Small intestine (tissue), 7 donors: ENCODE results near the gene ISCU. TPM values are rescaled to one million over a fixed set of nuclear protein-coding genes. Genes with fewer than 3 reads are reported as not detected.

Source experiments
- DNase-seq, 2 donors: peaks; one replicate each; pipeline versions ENCODE4 v3.0.0 to v3.0.0-alpha.2; 2013
- FAIRE-seq: peaks from 2 replicates; lab custom pipeline; 2012; peaks lifted over from hg19 to GRCh38; lab: Jason Lieb, UNC
- H3K27ac ChIP-seq, 3 donors: one replicate each; pipeline ENCODE4 v1.5.1; 2013; ENCODE audit warnings: low read length in 2 of 3, mild to moderate bottlenecking in 2 of 3, control low read depth in 1 of 3, inconsistent platforms in 1 of 3, low read depth in 1 of 3, moderate library complexity in 1 of 3
- H3K27me3 ChIP-seq, 3 donors: one replicate each; pipeline ENCODE4 v1.6.1; 2013; ENCODE audit warnings: low read length in 3 of 3, inconsistent platforms in 1 of 3; ENCODE audit not compliant: control insufficient read depth in 3 of 3, insufficient read depth in 3 of 3
- H3K36me3 ChIP-seq, 3 donors: one replicate each; pipeline ENCODE4 v1.6.1; 2013; ENCODE audit warnings: low read length in 3 of 3, inconsistent platforms in 1 of 3, low read depth in 1 of 3, mild to moderate bottlenecking in 1 of 3, moderate library complexity in 1 of 3; ENCODE audit not compliant: control insufficient read depth in 3 of 3, insufficient read depth in 2 of 3
- H3K4me1 ChIP-seq, 3 donors: one replicate each; pipeline ENCODE4 v1.6.1; 2013; ENCODE audit warnings: low read length in 2 of 3, inconsistent platforms in 1 of 3, low read depth in 1 of 3, mild to moderate bottlenecking in 1 of 3, moderate library complexity in 1 of 3; ENCODE audit not compliant: control insufficient read depth in 3 of 3, insufficient read depth in 2 of 3
- H3K4me3 ChIP-seq, 3 donors: one replicate each; pipeline ENCODE4 v1.5.1; 2013; ENCODE audit warnings: low read length in 3 of 3, control low read depth in 1 of 3, inconsistent platforms in 1 of 3, low read depth in 1 of 3, mild to moderate bottlenecking in 1 of 3, moderate library complexity in 1 of 3
- H3K9me3 ChIP-seq, 2 donors: one replicate each; pipeline ENCODE4 v1.6.1; 2013; ENCODE audit warnings: low read depth in 1 of 2, low read length in 1 of 2; ENCODE audit not compliant: control insufficient read depth in 2 of 2, insufficient read depth in 1 of 2
- WGBS, 3 donors: extraction: QIAGEN DNeasy Blood & Tissue Kit; methylation state at CpG; one replicate each; pipeline ENCODE4 v1.1.7; 2013; 5-methylcytosine and 5-hydroxymethylcytosine counted together
- polyA plus RNA-seq, 4 donors: library from polyadenylated mRNA; stranded (reverse) in 3 of 4; unstranded in 1 of 4; fragments of 200-250 nt in 3 of 4; fragments of 120-200 nt in 1 of 4; gene quantifications; one replicate each; pipeline versions ENCODE4 v1.2.1 to v1.2.3, GENCODE V29; 2013
- donor health status: healthy with polysubstance abuse.
- donor health status: control.
- donor health status: control.
- donor health status: Bipolar disorder and iron deficiency.
- donor health status: healthy.

ISCU gene
- polyA plus RNA-seq, 4 donors, result 102 to 178 (median 132) TPM

DNA sequence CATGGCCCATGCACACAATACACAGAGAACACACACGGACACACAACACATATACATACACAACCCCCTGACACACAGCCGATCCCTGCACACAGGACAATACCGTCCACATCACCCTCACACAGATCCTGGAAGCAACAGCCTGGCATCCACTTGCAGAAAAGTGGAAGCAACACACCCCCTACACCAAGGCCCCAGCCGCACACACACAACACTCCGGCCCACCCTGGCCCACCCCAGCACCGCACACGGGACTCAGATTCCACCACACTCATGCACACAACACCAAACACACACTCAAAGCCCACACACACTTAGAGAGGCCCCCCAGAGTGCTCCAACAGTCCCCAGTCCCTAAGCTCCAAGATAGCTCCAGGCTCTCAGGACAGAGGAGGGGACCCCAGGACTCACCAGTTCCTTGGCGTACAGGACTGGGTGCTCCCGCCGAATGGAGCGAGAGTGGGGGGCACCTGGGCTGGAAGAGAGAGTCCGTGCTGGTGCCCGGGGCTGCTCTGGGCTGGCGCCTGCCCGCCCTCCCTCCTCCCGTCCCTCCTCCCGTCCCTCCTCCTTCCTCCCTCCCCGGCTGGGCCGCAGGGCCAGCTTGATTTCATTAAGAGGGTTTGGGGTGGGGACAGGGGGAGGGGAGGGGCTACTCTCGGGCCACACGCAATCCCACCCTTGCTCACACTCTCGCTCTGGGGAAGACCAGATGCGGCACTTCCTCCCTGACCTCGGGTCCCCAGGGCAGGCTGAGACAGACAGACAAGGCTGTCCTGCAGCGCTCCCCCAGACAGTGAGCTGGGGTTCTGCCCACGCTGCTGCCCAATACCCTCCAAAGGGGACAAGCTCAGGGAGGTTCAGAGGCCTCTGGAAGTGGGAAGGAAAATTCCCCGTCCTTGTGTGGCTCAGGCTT is 35.4 kb downstream of the ISCU start, which contains the start of gene TMEM119:
Gene TMEM119, minus strand, starts transcription at position 526 of the 913 bp plus-strand sequence. CDS start 5,701 bp downstream, outside the sequence.
- H3K27ac ChIP-seq, result peak within 1 kb of the TSS in 2 of 3 donors; percentile 46 to 58
- peak in 1 of 2 donors; percentile 28 for DNase-seq
- peak within 1 kb of the TSS in 1 of 3 donors; percentile 58 for H3K4me3 ChIP-seq
- FAIRE-seq, result no peak
- no peaks in the 10 kb centered on the region for H3K27me3 ChIP-seq
- no peaks in the 10 kb centered on the region for H3K36me3 ChIP-seq
- peaks cover 0 to 3% (median 0%) of the 10 kb centered on the region in 3 donors for H3K4me1 ChIP-seq
- WGBS, 3 donors, result 43 to 49% (median 45%) methylated on average over 25 to 27 of the region's 27 CpGs
- H3K9me3 ChIP-seq, result no peaks in the 10 kb centered on the region

DNA sequence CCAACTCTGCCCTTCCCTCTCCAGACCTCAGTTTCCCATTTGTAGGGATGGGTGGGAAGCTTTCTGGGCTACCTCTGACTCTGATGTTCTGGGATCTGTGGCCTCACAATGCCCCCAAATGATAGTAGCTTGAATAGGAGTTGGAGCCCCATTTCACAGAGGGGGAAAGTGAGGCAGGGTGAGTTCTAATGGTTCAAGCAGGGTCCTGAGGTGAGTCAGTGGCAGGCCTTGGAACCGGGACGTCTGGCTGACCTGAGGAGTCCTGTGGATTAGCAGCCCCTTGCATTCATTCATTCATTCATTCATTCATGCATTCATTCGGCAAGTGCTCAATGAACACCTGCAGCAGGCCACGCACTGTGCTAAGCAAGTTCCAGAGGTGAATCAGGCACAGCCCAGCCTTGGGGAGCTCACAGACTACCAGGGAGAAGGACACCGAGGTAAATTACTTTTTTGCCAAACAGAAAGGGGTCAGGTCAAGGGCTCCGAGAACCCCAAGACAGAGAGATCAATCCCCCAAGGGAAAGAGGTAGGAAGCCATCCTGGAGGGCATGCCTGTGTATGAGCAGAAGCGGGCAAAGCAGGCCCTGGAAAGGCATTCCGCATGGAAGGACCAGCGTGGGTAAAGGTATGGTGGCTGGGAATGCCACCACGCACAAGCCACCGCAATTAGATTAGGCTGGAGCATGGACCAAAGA is 36.3 kb downstream of the ISCU start:
- H3K4me3 ChIP-seq, result peak overlapping the region in 1 of 3 donors; percentile 9
- WGBS, 3 donors, result 71 to 87% (median 80%) methylated on average over 11 of the region's 11 CpGs
- H3K27ac ChIP-seq, result peak overlapping the region in 2 of 3 donors; percentile 46 to 58
- FAIRE-seq (no peak), DNase-seq (no peak)
- H3K36me3 ChIP-seq, result no peaks in the 10 kb centered on the region
- H3K9me3 ChIP-seq, result no peaks in the 10 kb centered on the region
- H3K27me3 ChIP-seq, result no peaks in the 10 kb centered on the region
- H3K4me1 ChIP-seq, result peaks cover 0 to 3% (median 0%) of the 10 kb centered on the region in 3 donors

DNA sequence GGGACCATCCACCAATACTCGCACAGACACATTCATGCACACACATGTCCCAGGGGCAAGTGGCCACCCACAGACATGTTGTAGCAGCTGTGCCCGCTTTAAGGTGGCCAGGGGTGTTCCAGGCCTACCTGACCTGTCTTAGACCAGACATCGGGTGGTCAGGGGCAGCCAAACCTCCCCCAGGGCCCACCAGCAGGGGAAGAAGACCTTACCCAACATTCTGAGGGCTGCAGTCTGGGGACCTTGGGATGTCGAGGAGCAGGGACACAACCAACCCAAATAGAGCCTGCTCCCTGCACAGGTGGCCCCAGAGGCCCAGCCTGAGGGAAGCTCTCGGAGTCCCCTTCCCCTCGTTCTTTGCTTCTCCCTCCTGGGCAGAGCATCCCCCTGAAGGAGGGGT is 37.1 kb downstream of the ISCU start:
- no peaks in the 10 kb centered on the region for H3K36me3 ChIP-seq
- peak overlapping the region in 1 of 3 donors; percentile 42 for H3K27ac ChIP-seq
- no peaks in the 10 kb centered on the region for H3K27me3 ChIP-seq
- no peak for FAIRE-seq
- peaks cover 0 to 3% (median 0%) of the 10 kb centered on the region in 3 donors for H3K4me1 ChIP-seq
- H3K9me3 ChIP-seq, result no peaks in the 10 kb centered on the region
- no peak overlapping the region for H3K4me3 ChIP-seq
- no peak for DNase-seq
- WGBS, 3 donors, result 64 to 82% (median 68%) methylated on average over 6 of the region's 6 CpGs

DNA sequence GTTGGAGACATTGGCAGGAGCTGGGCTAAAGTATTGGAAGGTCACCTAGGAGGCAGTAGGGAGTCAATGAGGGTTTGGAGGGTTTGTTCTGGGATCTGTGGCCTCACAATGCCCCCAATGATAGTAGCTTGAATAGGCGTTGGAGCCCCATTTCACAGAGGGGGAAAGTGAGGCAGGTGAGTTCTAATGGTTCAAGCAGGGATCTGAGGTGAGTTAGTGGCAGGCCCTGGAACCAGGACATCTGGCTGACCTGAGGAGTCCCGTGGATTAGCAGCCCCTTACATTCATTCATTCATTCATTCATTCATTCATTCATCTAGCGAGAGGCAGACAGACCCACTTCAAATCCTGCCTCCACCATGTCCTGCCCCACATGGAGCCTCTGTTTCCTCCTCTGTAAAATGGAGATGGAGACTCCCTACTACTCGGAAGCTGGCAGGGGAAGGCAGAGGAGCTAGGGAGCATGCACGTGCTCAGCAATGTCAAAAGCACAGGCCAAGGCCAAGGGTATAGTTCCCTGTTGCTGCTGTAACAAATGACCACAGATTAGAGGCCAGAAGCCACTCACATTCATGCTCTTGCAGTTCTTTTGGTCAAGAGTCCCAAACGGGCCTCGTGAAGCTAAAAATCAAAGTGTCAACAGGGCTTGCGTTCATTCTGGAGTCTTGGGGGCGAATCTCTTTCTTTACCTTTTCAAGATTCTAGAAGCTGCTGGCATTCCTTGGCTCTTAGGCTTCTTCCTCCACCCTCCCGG is 37.7 kb downstream of the ISCU start:
- DNase-seq, result no peak
- no peaks in the 10 kb centered on the region for H3K36me3 ChIP-seq
- no peaks in the 10 kb centered on the region for H3K9me3 ChIP-seq
- no peak overlapping the region for H3K27ac ChIP-seq
- FAIRE-seq, result no peak
- 66 to 76% (median 68%) methylated on average over 10 of the region's 10 CpGs for WGBS, 3 donors
- H3K27me3 ChIP-seq, result no peaks in the 10 kb centered on the region
- no peak overlapping the region for H3K4me3 ChIP-seq
- H3K4me1 ChIP-seq, result peaks cover 0 to 3% (median 0%) of the 10 kb centered on the region in 3 donors

DNA sequence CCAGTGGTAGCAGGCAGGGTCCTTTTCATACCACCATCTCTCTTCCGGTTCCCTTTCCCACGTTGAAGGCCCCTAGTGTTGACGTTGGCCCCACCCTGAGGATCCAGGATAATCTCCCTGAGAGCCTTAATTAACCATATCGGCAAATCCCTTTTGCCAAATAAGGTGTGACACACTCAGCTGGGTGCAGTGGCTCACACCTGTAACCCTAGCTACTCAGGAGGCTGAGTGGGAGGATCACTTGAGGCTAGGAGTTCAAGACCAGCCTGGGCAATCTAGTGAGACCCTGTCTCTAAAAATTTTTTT is 38.3 kb downstream of the ISCU start:
- FAIRE-seq (no peak), DNase-seq (no peak)
- Histone ChIP-seq H3K27me3 (no peaks in the 10 kb centered on the region), H3K4me3 (no peak overlapping the region), H3K9me3 (no peaks in the 10 kb centered on the region), H3K27ac (no peak overlapping the region), H3K4me1 (peaks cover 0 to 3% (median 0%) of the 10 kb centered on the region in 3 donors), H3K36me3 (no peaks in the 10 kb centered on the region)
- WGBS, 3 donors, result 18 to 55% (median 19%) methylated on average over 4 of the region's 4 CpGs

DNA sequence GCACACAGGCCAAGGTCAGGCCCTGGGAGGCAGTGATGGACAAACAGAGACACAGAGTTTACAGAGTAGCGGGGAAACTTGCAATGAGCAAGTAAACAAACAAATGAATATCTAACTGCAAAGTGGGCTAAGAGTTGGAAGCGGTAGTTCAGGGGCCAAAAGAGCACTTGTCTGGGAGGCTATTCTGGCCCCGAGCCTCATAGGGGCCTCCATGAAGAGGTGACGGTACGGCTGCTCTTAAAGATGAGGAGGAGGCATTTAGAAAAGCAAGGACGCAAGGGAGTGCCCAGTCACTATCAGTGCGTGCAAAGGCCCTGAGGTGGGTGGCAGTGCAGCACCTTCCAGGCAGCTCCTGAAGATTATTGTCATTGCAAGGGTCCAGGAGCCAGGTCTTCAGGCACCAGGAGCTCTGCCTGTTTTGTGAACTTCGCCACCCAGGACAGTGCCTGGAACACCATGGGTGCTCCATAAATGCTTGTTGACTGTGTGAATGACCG is 39.9 kb downstream of the ISCU start:
- H3K27ac ChIP-seq, result no peak overlapping the region
- H3K36me3 ChIP-seq, result no peaks in the 10 kb centered on the region
- peaks cover 0 to 3% (median 0%) of the 10 kb centered on the region in 3 donors for H3K4me1 ChIP-seq
- FAIRE-seq (no peak), DNase-seq (no peak)
- no peaks in the 10 kb centered on the region for H3K27me3 ChIP-seq
- H3K4me3 ChIP-seq, result no peak overlapping the region
- no peaks in the 10 kb centered on the region for H3K9me3 ChIP-seq
- WGBS, 3 donors, result 89 to 95% (median 95%) methylated on average over 9 of the region's 9 CpGs

DNA sequence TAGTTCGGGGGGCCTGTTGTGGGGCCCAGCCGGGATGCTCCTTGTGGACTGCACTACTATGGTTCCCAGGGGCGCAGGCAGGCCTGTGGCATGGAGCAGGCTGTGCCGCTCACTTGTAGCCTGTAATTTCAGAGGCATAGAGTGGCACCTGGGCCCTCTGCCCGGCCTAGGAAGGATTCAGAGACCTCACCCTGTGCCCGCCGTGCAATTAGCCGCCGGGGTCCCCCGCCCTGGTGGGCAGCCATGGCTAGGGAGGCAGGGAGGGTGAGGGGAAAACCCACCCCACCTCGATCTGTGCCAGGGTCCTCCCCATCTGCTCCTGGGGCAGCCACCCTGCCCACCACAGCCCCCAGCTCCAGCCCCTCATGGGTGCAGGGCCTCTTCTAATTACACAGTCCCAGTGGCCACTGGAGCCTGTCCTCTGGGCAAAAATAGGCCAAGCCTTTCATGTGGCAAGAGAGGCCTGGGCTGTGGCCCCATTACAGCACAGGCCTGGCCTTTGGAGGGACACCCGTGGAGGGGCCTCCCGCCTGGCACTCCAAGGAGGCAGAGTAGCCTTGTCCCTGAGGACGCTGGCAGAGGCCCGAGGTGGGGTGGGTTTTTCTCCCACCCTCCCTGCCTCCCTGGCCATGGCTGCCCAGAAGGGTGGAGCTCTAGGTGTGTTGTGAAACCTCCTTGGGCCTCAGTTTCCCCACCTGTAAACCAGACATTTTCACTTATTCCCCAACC is 40.7 kb downstream of the ISCU start:
- Histone ChIP-seq H3K36me3 (no peaks in the 10 kb centered on the region), H3K9me3 (no peaks in the 10 kb centered on the region), H3K4me1 (peaks cover 0 to 3% (median 0%) of the 10 kb centered on the region in 3 donors), H3K27ac (no peak overlapping the region), H3K27me3 (no peaks in the 10 kb centered on the region), H3K4me3 (no peak overlapping the region)
- no peak for FAIRE-seq
- WGBS, 3 donors, result 83 to 87% (median 85%) methylated on average over 14 to 15 of the region's 15 CpGs
- no peak for DNase-seq
